Duodenal mucosa (tissue), 2 donors: ENCODE results near the gene MAEA.

ENCODE experiments used
- H3K27ac ChIP-seq: one replicate; pipeline ENCODE4 v1.7.0; 2013; ENCODE audit warnings: low read depth, low read length
- H3K27me3 ChIP-seq, 2 donors: one replicate each; pipeline ENCODE4 v1.7.0; 2013; ENCODE audit warnings: low read length in 2 of 2, control low read depth in 1 of 2; ENCODE audit not compliant: insufficient read depth in 2 of 2, control insufficient read depth in 1 of 2
- H3K36me3 ChIP-seq, 2 donors: one replicate each; pipeline ENCODE4 v1.7.0; 2013; ENCODE audit warnings: low read length in 2 of 2, control low read depth in 1 of 2; ENCODE audit not compliant: insufficient read depth in 2 of 2, control insufficient read depth in 1 of 2
- H3K4me1 ChIP-seq, 2 donors: one replicate each; pipeline ENCODE4 v1.7.0; 2013; ENCODE audit warnings: low read length in 2 of 2, control low read depth in 1 of 2; ENCODE audit not compliant: insufficient read depth in 2 of 2, control insufficient read depth in 1 of 2
- H3K4me3 ChIP-seq, 2 donors: one replicate each; pipeline ENCODE4 v1.7.0; 2013; ENCODE audit warnings: low read length in 2 of 2, low read depth in 1 of 2
- H3K9ac ChIP-seq, 2 donors: one replicate each; pipeline ENCODE4 v1.7.0; 2013; ENCODE audit warnings: low read length in 2 of 2, low read depth in 1 of 2
- H3K9me3 ChIP-seq, 2 donors: one replicate each; pipeline ENCODE4 v1.7.0; 2013; ENCODE audit warnings: low read length in 2 of 2, control low read depth in 1 of 2; ENCODE audit not compliant: control insufficient read depth in 1 of 2

The MAEA gene

GRCh38 chr4:1360423-1361283, 71.0 kb downstream of the MAEA start:
- Histone ChIP-seq H3K9me3 (no peaks in the 10 kb centered on the region), H3K9ac (no peak overlapping the region), H3K27ac (no peak overlapping the region), H3K36me3 (peaks cover 0 to 43% of the 10 kb centered on the region in 2 donors), H3K4me1 (no peaks in the 10 kb centered on the region), H3K4me3 (no peak overlapping the region), H3K27me3 (no peaks in the 10 kb centered on the region)

GRCh38 chr4:1361431-1361830, 71.7 kb downstream of the MAEA start:
- Histone ChIP-seq H3K27ac (no peak overlapping the region), H3K36me3 (peaks cover 0 to 44% of the 10 kb centered on the region in 2 donors), H3K27me3 (no peaks in the 10 kb centered on the region), H3K9ac (no peak overlapping the region), H3K4me3 (no peak overlapping the region), H3K9me3 (no peaks in the 10 kb centered on the region), H3K4me1 (no peaks in the 10 kb centered on the region)

- H3K9me3 ChIP-seq: no peaks in the 10 kb centered on the region
- H3K4me3 ChIP-seq: no peak overlapping the region
- H3K36me3 ChIP-seq: peaks cover 0 to 44% of the 10 kb centered on the region in 2 donors
- H3K9ac ChIP-seq: no peak overlapping the region
- H3K27me3 ChIP-seq: no peaks in the 10 kb centered on the region
- H3K27ac ChIP-seq: no peak overlapping the region
- H3K4me1 ChIP-seq: no peaks in the 10 kb centered on the region
Measured at GRCh38 chr4:1362046-1362445, 72.4 kb downstream of the MAEA start.

GRCh38 chr4:1362521-1362920, 72.8 kb downstream of the MAEA start:
- Histone ChIP-seq H3K9me3 (no peaks in the 10 kb centered on the region), H3K4me3 (no peak overlapping the region), H3K9ac (no peak overlapping the region), H3K27ac (no peak overlapping the region), H3K36me3 (peaks cover 0 to 43% of the 10 kb centered on the region in 2 donors), H3K27me3 (no peaks in the 10 kb centered on the region), H3K4me1 (no peaks in the 10 kb centered on the region)

GRCh38 chr4:1363513-1363912, 73.8 kb downstream of the MAEA start:
- peaks cover 0 to 40% of the 10 kb centered on the region in 2 donors for H3K36me3 ChIP-seq

GRCh38 chr4:1364217-1364616, 74.5 kb downstream of the MAEA start:
- peaks cover 0 to 39% of the 10 kb centered on the region in 2 donors for H3K36me3 ChIP-seq
- H3K27ac ChIP-seq: no peak overlapping the region
- H3K9ac ChIP-seq: no peak overlapping the region

More at GRCh38 chr4:1363513-1363912, 73.8 kb downstream of the MAEA start:
- Histone ChIP-seq H3K9ac (no peak overlapping the region), H3K27me3 (no peaks in the 10 kb centered on the region), H3K4me3 (no peak overlapping the region), H3K4me1 (no peaks in the 10 kb centered on the region), H3K27ac (no peak overlapping the region), H3K9me3 (no peaks in the 10 kb centered on the region)

GRCh38 chr4:1364748-1365147, 75.1 kb downstream of the MAEA start:
- H3K36me3 ChIP-seq: peaks cover 0 to 34% of the 10 kb centered on the region in 2 donors
- no peak overlapping the region for H3K27ac ChIP-seq
- no peaks in the 10 kb centered on the region for H3K4me1 ChIP-seq
- no peaks in the 10 kb centered on the region for H3K9me3 ChIP-seq
- H3K4me3 ChIP-seq: no peak overlapping the region
- no peaks in the 10 kb centered on the region for H3K27me3 ChIP-seq
- H3K9ac ChIP-seq: no peak overlapping the region

More at GRCh38 chr4:1364217-1364616, 74.5 kb downstream of the MAEA start:
- no peak overlapping the region for H3K4me3 ChIP-seq
- H3K4me1 ChIP-seq: no peaks in the 10 kb centered on the region
- no peaks in the 10 kb centered on the region for H3K9me3 ChIP-seq
- no peaks in the 10 kb centered on the region for H3K27me3 ChIP-seq

GRCh38 chr4:1365271-1366178, 75.8 kb downstream of the MAEA start:
- Histone ChIP-seq H3K9ac (no peak overlapping the region), H3K27ac (no peak overlapping the region), H3K9me3 (no peaks in the 10 kb centered on the region), H3K4me3 (no peak overlapping the region), H3K36me3 (peaks cover 0 to 34% of the 10 kb centered on the region in 2 donors), H3K27me3 (no peaks in the 10 kb centered on the region), H3K4me1 (no peaks in the 10 kb centered on the region)

- no peaks in the 10 kb centered on the region for H3K9me3 ChIP-seq
- peaks cover 0 to 45% of the 10 kb centered on the region in 2 donors for H3K36me3 ChIP-seq
- H3K9ac ChIP-seq: no peak overlapping the region
- H3K4me1 ChIP-seq: no peaks in the 10 kb centered on the region
- no peaks in the 10 kb centered on the region for H3K27me3 ChIP-seq
- no peak overlapping the region for H3K4me3 ChIP-seq
- no peak overlapping the region for H3K27ac ChIP-seq
Measured at GRCh38 chr4:1366371-1367229, 76.9 kb downstream of the MAEA start.
